HG03460 (cell line): Measurements from ENCODE around the gene ZBTB46.
"Not testable (repeated sequence)": the region's sequence is repeated elsewhere in the genome, so short reads cannot be mapped to it uniquely, and the experiment has no call there.

Experiments
- ATAC-seq: cut with Tn5 transposase; IDR thresholded peaks from one replicate; pipeline ENCODE4 v1.9.1; 2021; ENCODE audit not compliant: unreplicated experiment

ZBTB46 gene

GRCh38 chr20:63737695-63737944 lies 93.4 kb downstream of the ZBTB46 start:
- ATAC-seq, result no peak

- no peak for ATAC-seq
These were observed 94.0 kb downstream of the ZBTB46 start for GRCh38 chr20:63736893-63737694.

- ATAC-seq, result no peak
These were observed 95.0 kb downstream of the ZBTB46 start, which contains the start of gene LIME1 for GRCh38 chr20:63735859-63736718. Gene LIME1 (plus strand): TSS chr20:63736664. CDS start chr20:63737550, 886 bp downstream.

- ATAC-seq, result no peak
These were observed 95.9 kb downstream of the ZBTB46 start for GRCh38 chr20:63734946-63735858.

- ATAC-seq, result no peak
These were observed 96.7 kb downstream of the ZBTB46 start for GRCh38 chr20:63734111-63734945.

- ATAC-seq, result no peak
These were observed 97.4 kb downstream of the ZBTB46 start for GRCh38 chr20:63733579-63734081.

GRCh38 chr20:63733117-63733516 lies 97.9 kb downstream of the ZBTB46 start:
- ATAC-seq, result no peak

GRCh38 chr20:63732118-63733095 lies 98.7 kb downstream of the ZBTB46 start:
- ATAC-seq, result no peak

GRCh38 chr20:63731410-63731809 lies 99.7 kb downstream of the ZBTB46 start:
- ATAC-seq, result no peak

- ATAC-seq, result not testable (repeated sequence)
These were observed 100.8 kb downstream of the ZBTB46 start for GRCh38 chr20:63730189-63730733.

- ATAC-seq, result not testable (repeated sequence)
These were observed 108.0 kb downstream of the ZBTB46 start for GRCh38 chr20:63722967-63723622.

GRCh38 chr20:63718996-63719395 lies 112.1 kb downstream of the ZBTB46 start:
- ATAC-seq, result no peak

GRCh38 chr20:63714858-63715257 lies 116.2 kb downstream of the ZBTB46 start:
- no peak for ATAC-seq

- no peak for ATAC-seq
These were observed 118.9 kb downstream of the ZBTB46 start for GRCh38 chr20:63712191-63712590.

- ATAC-seq, result no peak
These were observed 119.9 kb downstream of the ZBTB46 start for GRCh38 chr20:63711085-63711645.

- no peak for ATAC-seq
These were observed 121.9 kb downstream of the ZBTB46 start for GRCh38 chr20:63709149-63709527.

- ATAC-seq, result peak; percentile 15
These were observed 122.5 kb downstream of the ZBTB46 start for GRCh38 chr20:63708301-63709148.
